Effector memory CD4-positive, alpha-beta T cell (primary cell): ENCODE data around the gene CCDC93.

Experiments used
- DNase-seq, 3 donors: peaks; one replicate each; pipeline ENCODE4 v3.0.0-alpha.2; 2020
- H3K27ac ChIP-seq: 2 replicates; pipeline ENCODE4 v1.7.0; 2013; ENCODE audit warnings: mild to moderate bottlenecking, low read length, moderate library complexity; ENCODE audit not compliant: insufficient read depth, poor library complexity, severe bottlenecking
- H3K27me3 ChIP-seq: replicated peaks from 2 replicates; pipeline ENCODE4 v1.7.0; 2013; ENCODE audit warnings: mild to moderate bottlenecking, low read length; ENCODE audit not compliant: insufficient read depth, control insufficient read depth, poor library complexity, severe bottlenecking
- H3K36me3 ChIP-seq: 2 replicates; pipeline ENCODE4 v1.7.0; 2013; ENCODE audit warnings: mild to moderate bottlenecking, low read length, moderate library complexity; ENCODE audit not compliant: control insufficient read depth, insufficient read depth
- H3K4me1 ChIP-seq: 2 replicates; pipeline ENCODE4 v1.7.0; 2013; ENCODE audit warnings: low read length, mild to moderate bottlenecking; ENCODE audit not compliant: control insufficient read depth, insufficient read depth, poor library complexity, severe bottlenecking
- H3K4me3 ChIP-seq: 2 replicates; pipeline ENCODE4 v1.7.0; 2013; ENCODE audit warnings: low read length, low read depth, mild to moderate bottlenecking; ENCODE audit not compliant: insufficient read depth, poor library complexity, severe bottlenecking
- H3K9me3 ChIP-seq: 2 replicates; pipeline ENCODE4 v1.7.0; 2013; ENCODE audit warnings: mild to moderate bottlenecking, low read length, moderate library complexity; ENCODE audit not compliant: control insufficient read depth

The CCDC93 gene

DNA sequence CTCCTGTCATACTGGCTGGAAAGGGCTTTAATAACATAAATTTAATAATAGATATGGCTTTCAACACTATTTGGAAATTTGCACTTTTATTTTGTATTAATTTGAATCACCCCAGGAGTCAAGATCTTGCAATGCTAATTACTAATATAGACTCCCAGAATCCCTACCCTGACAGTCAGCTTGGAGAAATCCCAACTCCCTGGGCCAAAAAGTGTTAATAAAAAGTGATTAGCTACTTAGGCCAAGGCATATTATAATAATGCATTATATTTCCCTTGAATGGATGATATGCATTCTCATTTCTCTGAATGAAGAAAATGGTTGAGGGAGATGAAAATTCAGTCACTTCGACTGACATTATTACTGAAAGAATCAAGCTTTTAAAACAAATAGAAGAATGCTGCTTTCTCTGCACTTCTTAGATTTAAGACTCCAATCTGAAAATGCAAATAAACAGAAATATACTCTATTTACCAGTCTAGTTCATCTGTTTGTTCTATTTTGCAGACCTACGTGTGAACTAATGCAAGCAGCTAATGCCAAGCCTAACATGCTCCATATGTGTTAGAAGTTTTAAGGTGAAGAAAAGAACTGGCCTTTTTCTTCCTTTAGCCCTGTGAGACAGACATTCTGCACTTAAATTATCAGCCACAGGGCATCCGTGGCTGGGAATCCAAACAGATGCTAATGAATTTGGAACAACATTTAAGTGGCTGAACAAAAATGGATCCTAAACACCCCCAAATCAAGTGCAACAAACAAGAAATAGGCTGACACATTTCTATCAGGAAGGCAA lies 40.5 kb upstream of the CCDC93 start:
- no peaks in the 10 kb centered on the region for H3K9me3 ChIP-seq
- no peaks in the 10 kb centered on the region for H3K4me1 ChIP-seq
- H3K4me3 ChIP-seq, result no peak overlapping the region
- no peaks in the 10 kb centered on the region for H3K36me3 ChIP-seq
- peaks cover 3% of the 10 kb centered on the region for H3K27me3 ChIP-seq
- H3K27ac ChIP-seq, result no peak overlapping the region
- no peak for DNase-seq

DNA sequence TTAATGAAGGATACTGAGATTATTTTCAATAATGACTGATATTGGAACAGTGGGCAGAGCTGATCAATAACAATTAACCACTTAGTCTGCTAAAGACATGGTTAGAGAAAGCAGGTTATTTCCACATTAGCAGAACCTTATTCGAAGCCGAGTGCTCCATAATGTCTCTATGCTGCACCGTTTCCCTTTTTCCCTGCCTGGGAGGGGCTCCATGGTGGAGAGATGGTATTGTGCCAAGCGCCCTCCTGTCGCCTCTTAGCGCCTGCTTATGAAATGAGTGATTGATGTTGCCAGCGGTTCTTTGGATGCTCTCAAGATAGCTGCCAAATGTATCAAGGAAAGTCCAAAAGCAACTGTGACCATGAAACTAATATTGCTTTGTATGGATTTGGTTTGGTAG lies 39.8 kb upstream of the CCDC93 start:
- peaks cover 3% of the 10 kb centered on the region for H3K27me3 ChIP-seq
- H3K36me3 ChIP-seq, result no peaks in the 10 kb centered on the region
- DNase-seq, result no peak
- no peak overlapping the region for H3K4me3 ChIP-seq
- no peak overlapping the region for H3K27ac ChIP-seq
- H3K4me1 ChIP-seq, result no peaks in the 10 kb centered on the region
- no peaks in the 10 kb centered on the region for H3K9me3 ChIP-seq

DNA sequence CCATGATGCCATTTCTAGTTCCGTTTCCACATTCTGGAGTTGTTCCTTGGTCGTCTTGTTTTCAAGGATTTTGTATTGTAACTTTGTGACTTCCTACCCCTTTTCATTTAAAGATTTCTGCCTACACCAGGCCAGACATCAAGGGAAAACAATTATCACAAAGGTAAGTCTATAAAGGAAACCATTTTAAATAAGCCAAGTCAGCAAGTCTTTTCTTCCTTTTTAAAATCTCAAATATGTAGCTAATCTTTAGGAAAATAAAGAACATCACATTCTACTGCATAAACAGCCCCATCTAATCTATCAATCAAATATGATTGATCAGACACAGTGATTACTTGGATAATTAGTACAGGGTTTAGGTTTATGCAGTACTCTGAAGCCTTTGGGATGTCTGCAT lies 38.6 kb upstream of the CCDC93 start:
- H3K27me3 ChIP-seq, result peaks cover 3% of the 10 kb centered on the region
- no peak overlapping the region for H3K4me3 ChIP-seq
- H3K9me3 ChIP-seq, result no peaks in the 10 kb centered on the region
- no peak overlapping the region for H3K27ac ChIP-seq
- H3K4me1 ChIP-seq, result no peaks in the 10 kb centered on the region
- no peaks in the 10 kb centered on the region for H3K36me3 ChIP-seq
- DNase-seq, result no peak

DNA sequence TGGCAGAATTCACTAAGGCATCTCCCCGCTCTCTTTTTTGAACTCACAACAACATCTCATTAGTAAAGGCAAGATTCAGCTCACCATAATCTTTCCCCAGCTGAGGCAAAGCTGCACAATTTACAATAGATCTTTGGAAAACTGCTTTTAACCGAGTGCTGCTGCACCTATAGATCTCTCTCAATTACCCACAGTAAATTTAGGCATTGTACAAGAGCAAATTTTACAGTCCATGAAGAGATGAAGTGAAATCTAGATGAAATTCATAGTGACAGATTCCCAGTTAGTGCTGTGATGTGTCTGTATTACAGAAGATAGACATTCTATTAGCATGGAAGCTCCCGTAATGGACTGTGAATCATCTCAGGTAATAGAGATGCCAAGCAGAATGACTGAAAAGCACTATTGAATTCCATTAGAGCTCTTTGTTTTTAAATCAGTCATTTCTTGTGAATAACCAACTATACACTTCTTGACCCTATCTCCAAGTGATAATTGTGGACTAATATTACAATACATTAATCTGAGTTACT lies 38.0 kb upstream of the CCDC93 start:
- Histone ChIP-seq H3K27me3 (peaks cover 3% of the 10 kb centered on the region), H3K4me1 (no peaks in the 10 kb centered on the region), H3K27ac (no peak overlapping the region), H3K4me3 (no peak overlapping the region), H3K36me3 (no peaks in the 10 kb centered on the region), H3K9me3 (no peaks in the 10 kb centered on the region)
- no peak for DNase-seq

DNA sequence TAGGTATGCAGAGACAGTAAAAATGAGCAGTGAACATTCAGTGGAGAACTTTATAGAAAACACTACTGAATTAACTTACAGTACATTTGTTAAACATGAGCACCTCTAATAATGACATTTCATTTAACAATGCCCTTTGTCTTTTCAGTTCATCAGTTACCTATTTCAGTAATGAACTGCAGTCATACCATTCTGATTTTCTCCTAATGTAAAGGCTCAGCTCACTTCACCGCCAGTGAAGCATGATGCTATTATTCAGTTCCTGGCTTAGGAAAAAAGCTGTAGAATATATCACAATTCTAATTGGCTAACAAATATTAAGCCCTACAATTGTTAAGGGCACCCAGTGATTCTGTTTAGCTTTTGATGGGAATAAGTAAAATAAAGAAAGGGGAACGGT lies 37.1 kb upstream of the CCDC93 start:
- Histone ChIP-seq H3K4me3 (no peak overlapping the region), H3K4me1 (no peaks in the 10 kb centered on the region), H3K27ac (no peak overlapping the region), H3K36me3 (no peaks in the 10 kb centered on the region), H3K9me3 (no peaks in the 10 kb centered on the region), H3K27me3 (peaks cover 3% of the 10 kb centered on the region)
- DNase-seq, result no peak

DNA sequence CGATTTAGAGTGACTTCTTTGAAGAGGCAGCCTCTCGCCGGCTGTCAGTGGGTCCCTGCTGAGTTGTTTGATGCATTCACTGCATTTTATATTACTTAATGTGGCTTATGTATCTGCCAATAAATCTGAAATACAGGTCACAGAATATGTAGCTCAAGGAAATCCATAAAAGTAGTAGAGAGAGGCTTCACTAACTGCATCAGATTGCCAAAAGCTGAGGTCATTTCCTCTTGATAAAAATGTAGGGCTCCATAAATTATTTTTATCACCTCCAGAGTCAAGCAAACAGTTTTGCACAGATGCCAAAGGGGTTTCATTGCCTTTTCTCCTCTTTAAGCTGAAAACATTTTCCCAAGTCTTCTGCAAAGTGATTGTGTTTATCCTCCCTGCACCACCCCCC lies 36.5 kb upstream of the CCDC93 start:
- Histone ChIP-seq H3K4me1 (no peaks in the 10 kb centered on the region), H3K9me3 (no peaks in the 10 kb centered on the region), H3K27ac (no peak overlapping the region), H3K4me3 (no peak overlapping the region), H3K36me3 (no peaks in the 10 kb centered on the region), H3K27me3 (peaks cover 3% of the 10 kb centered on the region)
- no peak for DNase-seq

DNA sequence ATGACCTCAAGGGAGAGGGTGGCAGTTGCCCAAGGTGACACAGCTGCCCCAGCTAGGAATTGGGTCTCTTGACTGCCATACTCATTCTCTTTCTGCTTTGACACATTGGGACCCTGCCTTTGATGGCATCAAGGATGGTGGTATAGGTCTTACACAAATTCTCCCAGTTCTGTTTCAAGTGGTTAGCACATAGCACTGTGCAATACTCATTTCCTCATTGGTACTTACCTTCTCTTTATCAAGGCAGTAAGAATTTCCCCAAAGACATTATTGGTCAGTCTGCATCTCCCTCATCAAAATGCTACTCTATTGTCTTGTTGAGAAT lies 35.9 kb upstream of the CCDC93 start:
- DNase-seq, result no peak
- Histone ChIP-seq H3K9me3 (no peaks in the 10 kb centered on the region), H3K4me1 (no peaks in the 10 kb centered on the region), H3K27me3 (peaks cover 3% of the 10 kb centered on the region), H3K4me3 (no peak overlapping the region), H3K27ac (no peak overlapping the region), H3K36me3 (no peaks in the 10 kb centered on the region)

DNA sequence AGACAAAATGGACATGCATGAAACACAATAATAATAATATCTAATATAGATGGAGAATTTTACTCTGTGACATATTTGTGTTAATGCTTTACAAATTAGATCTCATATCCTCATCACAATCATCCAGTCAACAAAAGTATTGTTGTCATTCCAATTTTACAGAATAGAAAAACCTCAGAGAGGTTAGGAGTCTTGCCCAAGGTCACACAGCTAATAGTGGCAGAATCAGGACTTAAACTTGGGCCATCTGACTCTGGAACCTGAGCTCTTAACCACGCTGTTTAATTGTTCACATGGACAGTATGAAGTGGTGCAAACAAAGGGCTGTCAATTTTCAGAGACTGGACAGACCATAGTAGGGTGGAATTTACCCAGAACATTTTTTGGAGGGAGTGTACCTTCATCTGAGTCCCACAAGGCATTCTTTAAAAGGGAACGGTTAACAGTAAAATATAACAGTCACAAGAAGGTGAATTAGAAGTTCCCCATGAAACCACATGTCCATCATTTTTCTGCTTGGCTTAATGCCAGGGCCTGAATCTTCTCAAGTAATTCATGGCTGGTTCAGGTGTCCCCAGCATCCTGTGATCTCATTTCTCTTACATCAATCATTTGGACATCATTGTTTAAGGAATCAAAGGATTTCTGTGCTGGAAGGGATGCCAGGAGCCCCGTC lies 35.4 kb upstream of the CCDC93 start:
- Histone ChIP-seq H3K9me3 (no peaks in the 10 kb centered on the region), H3K36me3 (no peaks in the 10 kb centered on the region), H3K27me3 (peaks cover 3% of the 10 kb centered on the region), H3K27ac (no peak overlapping the region), H3K4me3 (no peak overlapping the region), H3K4me1 (no peaks in the 10 kb centered on the region)
- no peak for DNase-seq

DNA sequence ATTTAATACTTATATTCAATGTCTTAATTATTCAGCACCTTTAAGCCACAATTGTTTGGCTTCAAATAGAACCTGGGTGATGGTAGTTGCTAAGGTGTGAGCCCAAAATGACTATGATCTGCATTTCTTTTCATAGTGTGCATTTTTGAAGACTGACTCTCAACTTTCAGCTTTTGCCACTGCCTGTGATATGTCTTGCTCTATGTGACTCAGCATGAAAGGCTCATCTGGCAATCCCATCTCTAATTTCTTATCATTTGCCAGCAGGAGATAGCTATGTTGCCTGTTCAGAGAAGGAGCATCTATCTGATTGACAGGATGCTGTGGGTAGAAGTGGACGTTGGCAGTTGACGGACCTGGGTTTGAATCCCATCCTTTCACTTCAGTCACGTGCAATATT lies 34.5 kb upstream of the CCDC93 start:
- no peak for DNase-seq
- Histone ChIP-seq H3K27ac (no peak overlapping the region), H3K4me3 (no peak overlapping the region), H3K27me3 (peaks cover 3% of the 10 kb centered on the region), H3K4me1 (no peaks in the 10 kb centered on the region), H3K9me3 (no peaks in the 10 kb centered on the region), H3K36me3 (no peaks in the 10 kb centered on the region)

DNA sequence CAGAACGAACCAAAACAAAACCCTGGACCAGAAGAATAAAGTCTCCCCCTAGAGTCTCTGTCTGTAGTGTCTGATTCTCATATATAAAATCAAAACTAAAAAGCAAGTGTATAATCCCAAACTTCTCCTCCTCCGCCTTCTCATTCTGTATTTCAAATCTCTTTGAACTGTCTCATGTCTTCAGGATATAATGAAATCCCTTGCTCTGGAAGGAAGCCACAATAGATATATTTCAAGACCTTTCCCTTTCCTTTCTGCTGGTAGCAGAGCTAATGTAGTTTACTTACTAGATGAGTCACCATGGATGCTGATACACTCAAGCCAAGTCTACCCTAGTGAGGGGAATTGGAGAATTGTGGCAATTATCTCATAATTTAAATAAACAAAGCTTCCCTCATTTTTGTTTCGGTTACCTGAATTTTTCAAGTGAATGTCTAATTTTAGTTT lies 33.5 kb upstream of the CCDC93 start:
- Histone ChIP-seq H3K27ac (no peak overlapping the region), H3K36me3 (no peaks in the 10 kb centered on the region), H3K27me3 (peaks cover 3% of the 10 kb centered on the region), H3K4me3 (no peak overlapping the region), H3K9me3 (no peaks in the 10 kb centered on the region), H3K4me1 (no peaks in the 10 kb centered on the region)
- DNase-seq, result no peak
